Mesenchymal stem cell (in vitro differentiated cells and primary cell): ENCODE data around the gene XRN2.
A peak's percentile ranks its signal among the peaks of the same experiment; 100 is the strongest.

ENCODE experiments used
- DNase-seq: peaks from one replicate; pipeline ENCODE4 v3.0.0-alpha.2; 2013
- H2AFZ ChIP-seq: one replicate; pipeline ENCODE4 v1.6.1; 2013; ENCODE audit warnings: low read depth, mild to moderate bottlenecking, control low read depth, inconsistent platforms, low read length, moderate library complexity
- H2AK5ac ChIP-seq: 2 replicates; pipeline ENCODE4 v1.6.1; 2013; ENCODE audit warnings: low read length, moderate library complexity, mild to moderate bottlenecking, inconsistent platforms; ENCODE audit not compliant: severe bottlenecking
- H2BK120ac ChIP-seq: one replicate; pipeline ENCODE4 v1.6.1; 2013; ENCODE audit warnings: low read depth, mild to moderate bottlenecking, inconsistent platforms, low read length, moderate library complexity
- H2BK12ac ChIP-seq, 2 experiments: one replicate each; pipeline ENCODE4 v1.6.1; 2013; ENCODE audit warnings: inconsistent platforms in 2 of 2, low read length in 2 of 2, mild to moderate bottlenecking in 2 of 2, moderate library complexity in 2 of 2, control low read depth in 1 of 2
- H2BK15ac ChIP-seq: one replicate; pipeline ENCODE4 v1.6.1; 2013; ENCODE audit warnings: mild to moderate bottlenecking, low read depth, inconsistent platforms; ENCODE audit not compliant: poor library complexity, severe bottlenecking
- H2BK5ac ChIP-seq: 2 replicates; pipeline ENCODE4 v1.6.1; 2013; ENCODE audit warnings: low read depth, mild to moderate bottlenecking, low read length, control low read depth, inconsistent platforms; ENCODE audit not compliant: poor library complexity, severe bottlenecking
- H3K14ac ChIP-seq, 2 experiments: one replicate each; pipeline ENCODE4 v1.6.1; 2013; ENCODE audit warnings: inconsistent platforms in 2 of 2, low read length in 2 of 2, control low read depth in 1 of 2, mild to moderate bottlenecking in 1 of 2, moderate library complexity in 1 of 2
- H3K18ac ChIP-seq, 2 experiments: one replicate each; pipeline ENCODE4 v1.6.1; 2013; ENCODE audit warnings: inconsistent platforms in 2 of 2, low read length in 2 of 2, control low read depth in 1 of 2, low read depth in 1 of 2, mild to moderate bottlenecking in 1 of 2
- H3K23ac ChIP-seq, 2 experiments: one replicate each; pipeline ENCODE4 v1.6.1; 2013; ENCODE audit warnings: inconsistent platforms in 2 of 2, low read length in 2 of 2, mild to moderate bottlenecking in 2 of 2, moderate library complexity in 2 of 2, control low read depth in 1 of 2
- H3K27ac ChIP-seq: 2 replicates; pipeline ENCODE4 v1.5.1; 2013; ENCODE audit warnings: mild to moderate bottlenecking, moderate library complexity, low read length, control low read depth, inconsistent platforms; ENCODE audit not compliant: poor library complexity, severe bottlenecking
- H3K27me3 ChIP-seq, 2 experiments: 2 replicates each; pipeline versions ENCODE4 v1.6.1 to v1.7.0; 2013; ENCODE audit warnings: low read length in 2 of 2, mild to moderate bottlenecking in 2 of 2, moderate library complexity in 2 of 2, control low read depth in 1 of 2, inconsistent platforms in 1 of 2; ENCODE audit not compliant: control insufficient read depth in 1 of 2, insufficient read depth in 1 of 2
- H3K36me3 ChIP-seq, 2 experiments: 2 replicates each; pipeline versions ENCODE4 v1.6.1 to v1.7.0; 2013; ENCODE audit warnings: low read length in 2 of 2, control low read depth in 1 of 2, inconsistent platforms in 1 of 2, low read depth in 1 of 2, mild to moderate bottlenecking in 1 of 2; ENCODE audit not compliant: insufficient read depth in 2 of 2, control insufficient read depth in 1 of 2
- H3K4ac ChIP-seq, 2 experiments: one replicate each; pipeline ENCODE4 v1.6.1; 2013; ENCODE audit warnings: inconsistent platforms in 2 of 2, low read length in 2 of 2, mild to moderate bottlenecking in 2 of 2, moderate library complexity in 2 of 2, control low read depth in 1 of 2, low read depth in 1 of 2
- H3K4me1 ChIP-seq: 2 replicates; pipeline ENCODE4 v1.6.1; 2013; ENCODE audit warnings: low read depth, low read length, control low read depth; ENCODE audit not compliant: control insufficient read depth, insufficient read depth
- H3K4me2 ChIP-seq: 2 replicates; pipeline ENCODE4 v1.6.1; 2013; ENCODE audit warnings: low read length, mild to moderate bottlenecking, inconsistent platforms; ENCODE audit not compliant: poor library complexity, severe bottlenecking
- H3K4me3 ChIP-seq, 2 experiments: 2 replicates each; pipeline versions ENCODE4 v1.5.1 to v1.7.0; 2013; ENCODE audit warnings: low read length in 2 of 2, mild to moderate bottlenecking in 2 of 2, control low read depth in 1 of 2, low read depth in 1 of 2; ENCODE audit not compliant: insufficient read depth in 1 of 2
- H3K79me1 ChIP-seq: replicated peaks from 2 replicates; pipeline ENCODE4 v1.6.1; 2013; ENCODE audit warnings: mild to moderate bottlenecking, control low read depth, low read length, inconsistent platforms; ENCODE audit not compliant: poor library complexity, severe bottlenecking
- H3K9ac ChIP-seq: 2 replicates; pipeline ENCODE4 v1.7.0; 2013; ENCODE audit warnings: mild to moderate bottlenecking, low read length, moderate library complexity
- H3K9me3 ChIP-seq: 2 replicates; pipeline ENCODE4 v1.7.0; 2013; ENCODE audit warnings: mild to moderate bottlenecking, low read length; ENCODE audit not compliant: control insufficient read depth
- H4K8ac ChIP-seq: one replicate; pipeline ENCODE4 v1.6.1; 2013; ENCODE audit warnings: inconsistent platforms, mild to moderate bottlenecking, low read length, moderate library complexity
- H4K91ac ChIP-seq: one replicate; pipeline ENCODE4 v1.6.1; 2013; ENCODE audit warnings: mild to moderate bottlenecking, low read length, inconsistent platforms
- WGBS: methylation state at CpG from one replicate; pipeline ENCODE4 v1.1.7; 2013; ENCODE audit warnings: mixed read lengths; 5-methylcytosine and 5-hydroxymethylcytosine counted together

Gene XRN2

DNA sequence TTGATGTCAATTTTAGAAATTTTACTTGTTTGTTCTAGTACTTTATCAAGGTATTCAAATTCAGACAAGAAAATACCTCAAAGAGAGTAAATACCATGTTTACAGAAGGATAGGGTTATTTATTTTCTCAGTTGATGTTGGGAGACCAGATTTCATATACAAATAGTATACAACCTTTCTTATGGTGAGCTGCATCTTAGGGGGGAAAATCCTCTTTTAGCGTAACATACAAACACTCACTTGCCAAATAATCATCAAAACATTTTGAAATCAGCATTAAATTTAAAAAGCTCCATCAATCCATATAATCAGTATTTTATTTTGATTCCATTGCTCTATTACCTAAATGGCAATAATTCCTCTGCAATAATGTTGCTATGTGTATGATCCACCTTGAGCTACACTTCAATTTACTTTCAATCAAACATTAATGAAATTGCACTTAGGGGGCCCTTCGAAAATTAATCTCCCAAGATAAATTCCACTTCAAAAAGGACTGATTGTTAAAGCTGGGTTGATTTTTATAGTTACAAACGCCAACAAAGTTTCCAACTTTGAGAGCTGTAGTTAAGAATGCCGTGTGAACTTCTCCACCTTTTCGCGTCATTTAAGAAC, 92.0 kb downstream of the XRN2 start:
- no peak for DNase-seq
- H3K79me1 ChIP-seq = no peaks in the 10 kb centered on the region
- no peak overlapping the region for H3K4ac ChIP-seq
- WGBS = 17% methylated on average over 6 of the region's 6 CpGs
- no peak overlapping the region for H3K23ac ChIP-seq
- no peak overlapping the region for H4K8ac ChIP-seq
- no peak overlapping the region for H2AFZ ChIP-seq
- H2BK15ac ChIP-seq = no peak overlapping the region
- no peak overlapping the region for H2BK12ac ChIP-seq
- H2BK5ac ChIP-seq = no peak overlapping the region
- no peak overlapping the region for H3K9ac ChIP-seq
- H3K4me3 ChIP-seq = no peak overlapping the region
- H3K27ac ChIP-seq = no peak overlapping the region
- H3K4me2 ChIP-seq = no peak overlapping the region
- no peaks in the 10 kb centered on the region for H3K9me3 ChIP-seq
- H3K18ac ChIP-seq = no peak overlapping the region
- peaks cover 23% of the 10 kb centered on the region for H3K4me1 ChIP-seq
- H2BK120ac ChIP-seq = no peak overlapping the region
- H2AK5ac ChIP-seq = no peak overlapping the region
- peaks cover 57 to 85% of the 10 kb centered on the region in 2 experiments for H3K27me3 ChIP-seq
- H4K91ac ChIP-seq = no peak overlapping the region
- H3K36me3 ChIP-seq = peaks cover 5 to 7% of the 10 kb centered on the region in 2 experiments
- no peak overlapping the region for H3K14ac ChIP-seq

DNA sequence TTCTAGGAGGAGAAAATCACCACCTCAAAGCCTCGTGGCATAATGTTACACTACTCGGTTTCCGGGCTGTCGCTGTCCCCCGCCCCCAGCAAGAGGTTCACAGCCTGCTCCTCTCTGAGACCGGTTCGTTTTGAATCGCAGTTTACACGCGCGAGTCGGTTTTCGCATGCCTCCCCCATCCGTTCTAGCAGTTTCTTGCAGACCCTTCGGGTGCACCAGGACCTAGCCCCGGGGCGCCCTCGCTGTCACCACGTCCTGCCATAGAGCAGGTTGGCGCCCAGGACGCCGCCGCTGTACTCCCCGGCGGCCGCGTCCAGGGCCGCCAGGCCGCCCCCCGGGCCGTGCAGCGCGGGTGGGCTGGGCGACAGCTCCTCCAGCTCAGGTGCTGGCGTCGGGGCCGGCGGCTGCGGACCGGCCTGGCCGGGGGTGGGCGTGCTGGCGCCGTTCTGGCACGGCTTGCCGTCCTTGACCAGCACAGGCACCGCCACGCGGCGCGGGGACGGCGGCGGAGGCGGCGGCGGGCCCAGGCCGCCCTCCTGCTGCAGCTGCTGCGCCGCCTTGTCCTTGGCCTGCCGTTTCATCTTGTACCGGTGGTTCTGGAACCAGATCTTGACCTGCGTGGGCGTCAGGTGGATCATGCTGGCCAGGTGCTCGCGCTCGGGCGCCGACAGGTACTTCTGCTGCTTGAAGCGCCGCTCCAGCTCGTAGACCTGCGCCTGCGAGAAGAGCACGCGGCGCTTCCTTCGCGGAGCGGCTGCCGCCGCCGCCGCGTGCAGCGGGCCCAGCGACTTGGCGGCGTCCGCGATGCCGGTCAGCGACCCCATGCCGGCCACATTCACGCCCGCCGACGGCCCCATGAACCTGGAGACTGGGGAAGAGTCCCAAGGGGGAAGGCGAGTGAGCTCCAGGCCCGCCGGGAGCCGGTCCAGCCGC, 92.8 kb downstream of the XRN2 start:
- no peak overlapping the region for H3K4me3 ChIP-seq
- no peak overlapping the region for H3K4ac ChIP-seq
- H3K18ac ChIP-seq = no peak overlapping the region
- H4K8ac ChIP-seq = no peak overlapping the region
- peak overlapping the region; percentile 67 for H2BK15ac ChIP-seq
- H3K27ac ChIP-seq = no peak overlapping the region
- peaks cover 0 to 5% of the 10 kb centered on the region in 2 experiments for H3K36me3 ChIP-seq
- WGBS = 3% methylated on average over 79 of the region's 103 CpGs
- H3K4me1 ChIP-seq = peaks cover 23% of the 10 kb centered on the region
- peak overlapping the region; percentile 72 for H2AFZ ChIP-seq
- no peak overlapping the region for H2BK120ac ChIP-seq
- no peak overlapping the region for H3K14ac ChIP-seq
- peak overlapping the region; percentile 47 for H3K4me2 ChIP-seq
- peak; percentile 23 for DNase-seq
- H3K9me3 ChIP-seq = no peaks in the 10 kb centered on the region
- H3K79me1 ChIP-seq = no peaks in the 10 kb centered on the region
- peaks cover 62 to 92% of the 10 kb centered on the region in 2 experiments for H3K27me3 ChIP-seq
- peak overlapping the region in 1 of 2 experiments; percentile 72 for H3K23ac ChIP-seq
- H2AK5ac ChIP-seq = no peak overlapping the region
- no peak overlapping the region for H2BK5ac ChIP-seq
- no peak overlapping the region for H2BK12ac ChIP-seq
- H3K9ac ChIP-seq = no peak overlapping the region
- H4K91ac ChIP-seq = no peak overlapping the region

DNA sequence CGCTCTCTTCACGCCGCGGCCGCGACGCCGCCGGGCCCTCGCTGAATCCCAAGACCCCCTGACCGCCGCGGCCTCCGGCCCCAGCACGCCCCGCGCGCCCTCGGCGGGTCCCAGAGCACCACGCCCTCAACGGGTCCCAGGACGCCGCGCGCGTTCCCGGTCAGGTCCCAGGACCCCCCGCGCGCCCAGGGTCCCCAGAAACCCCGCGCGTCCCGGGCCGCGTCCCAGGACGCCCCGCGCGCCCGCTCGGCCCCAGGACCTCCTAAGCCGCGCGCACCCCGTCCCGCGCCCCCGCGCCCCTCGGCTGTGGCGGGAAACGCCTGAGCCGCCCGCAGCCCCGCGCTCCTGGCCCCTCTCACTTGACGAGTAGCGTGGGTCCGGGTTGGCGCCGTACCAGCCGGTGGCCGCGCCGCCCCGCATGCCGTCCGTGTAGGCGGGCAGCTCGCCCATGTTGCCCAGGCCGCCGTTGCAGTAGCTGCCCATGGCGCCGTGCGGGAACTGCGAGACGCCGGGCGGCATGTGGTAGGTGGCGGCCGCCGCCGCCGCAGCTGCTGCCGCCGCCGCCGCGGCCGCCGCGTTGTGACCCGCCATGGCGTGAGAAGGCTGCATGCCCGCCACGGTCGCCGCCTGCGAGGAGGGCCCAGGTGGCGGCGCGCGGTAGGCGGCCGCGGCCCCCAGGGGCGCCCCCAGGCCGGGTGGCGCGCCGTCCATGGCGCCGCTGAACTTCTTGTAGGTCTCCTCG, 93.6 kb downstream of the XRN2 start:
- Histone ChIP-seq H3K18ac (no peak overlapping the region), H3K27me3 (peaks cover 56 to 96% of the 10 kb centered on the region in 2 experiments), H3K4me3 (no peak overlapping the region), H3K4me2 (peak overlapping the region; percentile 70), H2AFZ (no peak overlapping the region), H3K27ac (no peak overlapping the region), H3K79me1 (no peaks in the 10 kb centered on the region), H4K91ac (no peak overlapping the region), H4K8ac (no peak overlapping the region), H3K9me3 (no peaks in the 10 kb centered on the region), H3K36me3 (peaks cover 0 to 5% of the 10 kb centered on the region in 2 experiments), H2BK15ac (peak overlapping the region; percentile 67), H2BK120ac (no peak overlapping the region), H2AK5ac (no peak overlapping the region), H3K4ac (no peak overlapping the region), H3K4me1 (peaks cover 18% of the 10 kb centered on the region), H3K14ac (no peak overlapping the region), H3K9ac (no peak overlapping the region), H2BK12ac (no peak overlapping the region), H3K23ac (peak overlapping the region in 1 of 2 experiments; percentile 83), H2BK5ac (no peak overlapping the region)
- WGBS = 3% methylated on average over 71 of the region's 116 CpGs
- DNase-seq = no peak
